HG03432 (cell line): ENCODE measurements around the gene SPEG.
A peak's percentile ranks its signal among the peaks of the same experiment; 100 is the strongest.

Experiments
- ATAC-seq: cut with Tn5 transposase; IDR thresholded peaks from one replicate; pipeline ENCODE4 v1.9.1; 2021; ENCODE audit warnings: mild to moderate bottlenecking, moderate library complexity; ENCODE audit not compliant: unreplicated experiment

The SPEG gene

DNA sequence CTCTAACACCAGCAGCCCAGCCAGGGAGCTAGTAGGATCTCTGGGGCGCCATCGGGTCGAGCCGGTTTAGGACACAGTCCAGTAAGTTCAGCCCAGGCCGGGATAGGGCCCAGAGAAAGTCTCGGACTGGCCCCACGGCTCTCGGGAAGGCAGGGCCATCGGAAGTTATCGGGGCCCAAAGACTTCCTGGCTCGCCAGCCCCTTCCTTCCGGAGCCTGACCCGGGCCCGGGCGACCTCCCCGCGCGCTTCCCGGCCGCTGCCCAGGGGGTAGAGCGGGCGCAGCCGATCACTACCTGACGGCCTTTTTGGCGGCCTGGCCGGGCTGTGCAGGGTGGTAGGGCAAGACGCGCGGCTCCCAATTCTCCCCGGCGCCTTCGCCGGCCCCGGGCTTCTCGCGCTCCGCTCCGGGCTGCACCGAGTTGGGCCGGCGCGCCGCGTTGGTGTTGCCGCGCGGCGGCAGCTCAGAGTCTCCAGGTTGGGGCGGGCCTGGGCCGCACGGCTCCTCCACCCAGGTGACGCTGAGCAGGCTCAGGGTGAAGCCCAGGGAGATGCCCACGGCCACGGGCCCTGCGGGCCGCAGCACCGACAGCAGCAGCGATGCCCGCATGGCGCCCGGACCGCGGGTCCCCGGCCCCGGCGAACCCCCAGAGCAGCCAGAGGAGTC lies 108.4 kb downstream of the SPEG start:
- ATAC-seq, result peak; percentile 37

GRCh38 chr2:219543596-219544358 lies 109.1 kb downstream of the SPEG start, which contains the start of the genes CHPF and TMEM198:
TSS of gene CHPF (minus strand) at chr2:219543809. CDS start at chr2:219543538, 271 bp downstream.
TSS of gene TMEM198 (plus strand) at chr2:219544028. CDS start at chr2:219544728, 700 bp downstream.
- peak; percentile 82 for ATAC-seq

DNA sequence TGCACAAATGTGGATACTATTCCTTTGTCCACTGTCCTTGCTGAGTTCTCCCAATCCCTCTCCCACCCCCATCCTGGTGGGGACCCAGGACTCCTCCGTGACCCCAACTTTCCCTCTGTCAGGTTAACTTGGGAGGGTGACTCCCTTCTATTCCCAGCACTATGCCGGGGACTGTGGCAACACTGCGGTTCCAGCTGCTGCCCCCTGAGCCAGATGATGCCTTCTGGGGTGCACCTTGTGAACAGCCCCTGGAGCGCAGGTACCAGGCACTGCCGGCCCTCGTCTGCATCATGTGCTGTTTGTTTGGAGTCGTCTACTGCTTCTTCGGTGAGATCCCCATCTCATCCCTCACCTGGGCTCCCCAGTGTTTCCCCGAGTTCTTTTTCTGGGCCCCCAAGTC lies 109.9 kb downstream of the SPEG start:
- no peak for ATAC-seq

GRCh38 chr2:219545295-219545942 lies 110.8 kb downstream of the SPEG start:
- no peak for ATAC-seq

DNA sequence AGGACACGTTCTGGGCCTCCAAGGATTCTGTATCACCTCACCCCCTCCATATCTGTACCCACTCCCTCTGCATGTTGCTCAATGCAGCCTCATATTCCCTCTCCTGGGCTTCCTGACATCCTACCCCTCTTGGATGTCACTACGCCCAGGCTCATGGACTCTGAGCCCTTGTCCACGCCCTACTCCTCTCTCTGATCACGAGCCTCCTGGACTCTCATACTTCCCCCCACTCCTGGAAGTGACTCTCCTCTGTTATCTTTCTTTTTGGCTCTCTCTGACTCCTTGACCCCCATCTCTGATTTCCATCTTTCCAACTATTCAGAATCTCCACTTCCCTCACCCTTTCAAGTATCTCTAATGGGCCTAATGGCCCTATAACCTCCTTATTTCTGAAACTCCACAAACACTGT lies 111.3 kb downstream of the SPEG start:
- no peak for ATAC-seq

DNA sequence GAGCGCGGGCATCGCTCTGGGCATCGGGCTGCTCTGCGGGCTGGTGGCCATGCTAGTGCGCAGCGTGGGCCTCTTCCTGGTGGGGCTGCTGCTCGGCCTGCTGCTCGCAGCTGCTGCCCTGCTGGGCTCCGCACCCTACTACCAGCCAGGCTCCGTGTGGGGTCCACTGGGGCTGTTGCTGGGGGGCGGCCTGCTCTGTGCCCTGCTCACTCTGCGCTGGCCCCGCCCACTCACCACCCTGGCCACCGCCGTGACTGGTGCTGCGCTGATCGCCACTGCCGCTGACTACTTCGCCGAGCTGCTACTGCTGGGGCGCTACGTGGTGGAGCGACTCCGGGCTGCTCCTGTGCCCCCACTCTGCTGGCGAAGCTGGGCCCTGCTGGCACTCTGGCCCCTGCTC lies 113.0 kb downstream of the SPEG start:
- no peak for ATAC-seq
